ENCODE results near the gene SLC17A2. TPM values are rescaled to one million over a fixed set of nuclear protein-coding genes. Genes with fewer than 3 reads are reported as not detected.

The SLC17A2 gene
- polyA plus RNA-seq, 1 donor from 2014 or later: not detected

- Mint-ChIP-seq H3K27me3 (peaks cover 3% of the 10 kb centered on the region), H3K36me3 (no peaks in the 10 kb centered on the region), H3K9me3 (no peaks in the 10 kb centered on the region), H3K4me3 (no peak overlapping the region), H3K4me1 (peaks cover 0 to 3% (median 0%) of the 10 kb centered on the region in 3 donors), H3K27ac (no peak overlapping the region)
These were observed 60.7 kb downstream of the SLC17A2 start for GRCh38 chr6:25869840-25870239.

- Mint-ChIP-seq H3K4me1 (peaks cover 0 to 3% (median 0%) of the 10 kb centered on the region in 3 donors), H3K9me3 (no peaks in the 10 kb centered on the region), H3K27me3 (peaks cover 4% of the 10 kb centered on the region), H3K27ac (no peak overlapping the region), H3K36me3 (no peaks in the 10 kb centered on the region), H3K4me3 (no peak overlapping the region)
These were observed 61.9 kb downstream of the SLC17A2 start for GRCh38 chr6:25868436-25869183.

- H3K36me3 Mint-ChIP-seq: no peaks in the 10 kb centered on the region
- H3K4me3 Mint-ChIP-seq: no peak overlapping the region
- no peak overlapping the region for H3K27ac Mint-ChIP-seq
- peaks cover 6% of the 10 kb centered on the region for H3K27me3 Mint-ChIP-seq
- H3K9me3 Mint-ChIP-seq: no peaks in the 10 kb centered on the region
- no peaks in the 10 kb centered on the region for H3K4me1 Mint-ChIP-seq
These were observed 64.5 kb downstream of the SLC17A2 start for GRCh38 chr6:25866011-25866410.

GRCh38 chr6:25863360-25863759, 67.1 kb downstream of the SLC17A2 start:
- peaks cover 8% of the 10 kb centered on the region for H3K27me3 Mint-ChIP-seq
- no peaks in the 10 kb centered on the region for H3K9me3 Mint-ChIP-seq
- no peak overlapping the region for H3K4me3 Mint-ChIP-seq
- no peak overlapping the region for H3K27ac Mint-ChIP-seq
- no peaks in the 10 kb centered on the region for H3K4me1 Mint-ChIP-seq
- no peaks in the 10 kb centered on the region for H3K36me3 Mint-ChIP-seq

Other genes with a start within 250 kb of the SLC17A2 start
- gene SLC17A4, start 175.9 kb downstream of the SLC17A2 start, polyA plus RNA-seq: not detected
- gene SLC17A1, start 98.6 kb downstream of the SLC17A2 start, polyA plus RNA-seq: not detected
- gene SLC17A3, start 56.4 kb downstream of the SLC17A2 start, polyA plus RNA-seq: not detected
- 23.7 TPM for gene TRIM38, start 32.1 kb upstream of the SLC17A2 start, polyA plus RNA-seq
- gene HFE, start 156.7 kb upstream of the SLC17A2 start, polyA plus RNA-seq: 7.2 TPM

Data from IgD-negative memory B cell (primary cell).